Hepatocyte (in vitro differentiated cells): Measurements from ENCODE around the gene VWA1.

Experiments
- CTCF ChIP-seq: fragments of 200-600 bp; sonication (generic); IDR thresholded peaks from 2 replicates; pipeline ENCODE4 v1.5.1; 2016; ENCODE audit warnings: antibody characterized with exemption, mild to moderate bottlenecking; ENCODE audit not compliant: poor library complexity
- EZH2 ChIP-seq: fragments of 200-600 bp; sonication (generic); IDR thresholded peaks from 2 replicates; pipeline ENCODE4 v1.6.1; 2016; ENCODE audit warnings: antibody characterized with exemption, mild to moderate bottlenecking, borderline replicate concordance
- EZH2phosphoT487 ChIP-seq: fragments of 200-600 bp; sonication (generic); IDR thresholded peaks from one replicate; pipeline ENCODE4 v1.6.1; 2018; ENCODE audit warnings: antibody characterized with exemption, mild to moderate bottlenecking, low read depth, moderate library complexity; ENCODE audit not compliant: unreplicated experiment, severe bottlenecking

- no peak for TF ChIP-seq EZH2
- no peak for TF ChIP-seq CTCF
- TF ChIP-seq EZH2phosphoT487: no peak
Observed at GRCh38 chr1:1452882-1453281, 17.4 kb downstream of the VWA1 start.
